Heart left ventricle (tissue), 13 donors: ENCODE measurements around the gene NAT8L.

Experiments
- CTCF ChIP-seq, 12 donors: fragments of 200-600 bp; sonication (generic) in 4 of 12; IDR thresholded peaks; one replicate each; pipeline versions ENCODE4 v1.5.0 to v1.8.0; 2018 to 2022; ENCODE audit warnings: antibody characterized with exemption in 12 of 12, mild to moderate bottlenecking in 5 of 12
- POLR2A ChIP-seq, 2 donors: fragments of 450-650 bp; IDR thresholded peaks; one replicate each; pipeline ENCODE4 v1.6.1; 2017; ENCODE audit warnings: antibody characterized with exemption in 2 of 2, mild to moderate bottlenecking in 2 of 2, moderate library complexity in 2 of 2
- donor health status: ischemic (EF 13 %, LVEDD 7.1; RV severe dilation, severe dysfunction).
- donor health status: DM: no; HTN: yes; CAD: no.
- donor health status: DM: no; HTN: no; CAD: no.
- donor health status: ischemic (EF 25% LVEDD 6.9; RV normal size, moderate dysfunction).
- donor health status: ischemic (EF 25% LVEDD 5.7; RV mildly dilated, moderate dysfunction).
- donor health status: ischemic (EF 35%, LVEDD 5.7; RV mildly dilated, moderate dysfunction).
- donor health status: nonischemic (EF 11% LVEDD 7.7; RV severe dilation, severe dysfunction).
- donor health status: DM: yes; HTN: yes; CAD: no.
- donor health status: PGD.
- donor health status: ischemic (EF 29% LVEDD 5.4; RV normal size, mild dysfunction).
- donor health status: nonischemic (EF 23%, LVEDD 6.1; RV moderate dilation, normal function).

- TF ChIP-seq POLR2A (IDR thresholded peaks at IDR 0.05), result no peak
- no peak for TF ChIP-seq CTCF (IDR thresholded peaks at IDR 0.05)
Observed at GRCh38 chr4:2058264-2059045, 672 bp upstream of the NAT8L start.
